GM18502 (cell line): ENCODE results near the gene SHMT2.
A peak's percentile ranks its signal among the peaks of the same experiment; 100 is the strongest.

Source experiments
- ATAC-seq: cut with Tn5 transposase; IDR thresholded peaks from one replicate; pipeline ENCODE4 v1.9.1; 2021; ENCODE audit warnings: mild to moderate bottlenecking; ENCODE audit not compliant: unreplicated experiment, poor library complexity

SHMT2 gene

GRCh38 chr12:57229634-57230380 is at the start of gene SHMT2:
Gene SHMT2, plus strand, starts transcription at chr12:57229711. Its CDS starts 68 bp downstream, at chr12:57229779.
- ATAC-seq: peak; percentile 58

GRCh38 chr12:57180321-57180989 is 49.1 kb upstream of the SHMT2 start:
- no peak for ATAC-seq

GRCh38 chr12:57181072-57181471 is 48.4 kb upstream of the SHMT2 start:
- ATAC-seq: no peak

GRCh38 chr12:57181561-57182155 is 47.9 kb upstream of the SHMT2 start:
- no peak for ATAC-seq

- ATAC-seq: peak; percentile 85
Measured at GRCh38 chr12:57182918-57183575, 46.5 kb upstream of the SHMT2 start.

- no peak for ATAC-seq
Measured at GRCh38 chr12:57183939-57184725, 45.4 kb upstream of the SHMT2 start.

GRCh38 chr12:57185403-57185802 is 44.1 kb upstream of the SHMT2 start:
- no peak for ATAC-seq

- ATAC-seq: no peak
Measured at GRCh38 chr12:57185906-57186508, 43.5 kb upstream of the SHMT2 start.

- no peak for ATAC-seq
Measured at GRCh38 chr12:57187222-57188089, 42.1 kb upstream of the SHMT2 start.

GRCh38 chr12:57188090-57188425 is 41.5 kb upstream of the SHMT2 start:
- ATAC-seq: no peak

GRCh38 chr12:57190037-57190436 is 39.5 kb upstream of the SHMT2 start:
- no peak for ATAC-seq

- no peak for ATAC-seq
Measured at GRCh38 chr12:57190821-57191220, 38.7 kb upstream of the SHMT2 start.

- no peak for ATAC-seq
Measured at GRCh38 chr12:57191410-57191809, 38.1 kb upstream of the SHMT2 start.

- ATAC-seq: no peak
Measured at GRCh38 chr12:57192920-57193319, 36.6 kb upstream of the SHMT2 start.

GRCh38 chr12:57193706-57194245 is 35.7 kb upstream of the SHMT2 start:
- ATAC-seq: no peak

- no peak for ATAC-seq
Measured at GRCh38 chr12:57194253-57194652, 35.3 kb upstream of the SHMT2 start.

GRCh38 chr12:57195186-57195585 is 34.3 kb upstream of the SHMT2 start:
- no peak for ATAC-seq

- ATAC-seq: no peak
Measured at GRCh38 chr12:57195611-57196371, 33.7 kb upstream of the SHMT2 start.
